Measurements from ENCODE around the gene MRTFB.

MRTFB gene

DNA sequence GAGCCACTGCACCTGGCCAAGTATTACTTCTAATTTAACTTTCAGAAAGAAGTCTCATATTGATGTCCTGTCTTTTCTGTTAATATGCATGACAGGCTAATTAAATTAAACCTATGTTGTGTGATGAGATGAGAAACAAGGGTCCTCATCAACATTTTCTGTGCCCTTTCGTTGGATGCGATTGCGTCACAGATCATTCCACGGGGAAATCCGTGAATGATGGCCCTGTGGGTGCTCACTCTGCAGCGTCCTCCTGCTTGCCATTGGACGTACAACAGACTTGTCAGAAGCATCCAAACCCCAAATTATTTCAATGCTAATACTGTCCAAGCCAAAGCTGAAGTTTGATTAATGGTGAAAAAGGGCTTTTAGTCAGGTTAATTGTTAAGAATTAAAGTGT is 197.0 kb downstream of the MRTFB start:
- Histone ChIP-seq H3K9ac (ENCODE audit: low read depth in 1 of 2, low read length in 2 of 2) (no peak overlapping the region), H3K27me3 (ENCODE audit: control insufficient read depth in 2 of 2, insufficient read depth in 2 of 2, low read length in 2 of 2) (no peaks in the 10 kb centered on the region), H3K4me3 (ENCODE audit: low read length in 2 of 2) (no peak overlapping the region), H3K9me3 (ENCODE audit: control insufficient read depth in 2 of 2, low read length in 2 of 2) (no peaks in the 10 kb centered on the region), H3K27ac (ENCODE audit: low read depth in 2 of 2, low read length in 2 of 2) (no peak overlapping the region), H3K36me3 (ENCODE audit: control insufficient read depth in 2 of 2, insufficient read depth in 2 of 2, low read length in 2 of 2) (peaks cover 32 to 33% of the 10 kb centered on the region in 2 donors), H3K4me1 (ENCODE audit: control insufficient read depth in 2 of 2, insufficient read depth in 2 of 2, low read length in 2 of 2) (no peaks in the 10 kb centered on the region)

GRCh38 chr16:14275934-14276333 is 204.8 kb downstream of the MRTFB start:
- Histone ChIP-seq H3K27ac (ENCODE audit: low read depth in 2 of 2, low read length in 2 of 2) (no peak overlapping the region), H3K4me3 (ENCODE audit: low read length in 2 of 2) (no peak overlapping the region), H3K9ac (ENCODE audit: low read depth in 1 of 2, low read length in 2 of 2) (no peak overlapping the region), H3K4me1 (ENCODE audit: control insufficient read depth in 2 of 2, insufficient read depth in 2 of 2, low read length in 2 of 2) (no peaks in the 10 kb centered on the region), H3K27me3 (ENCODE audit: control insufficient read depth in 2 of 2, insufficient read depth in 2 of 2, low read length in 2 of 2) (no peaks in the 10 kb centered on the region), H3K9me3 (ENCODE audit: control insufficient read depth in 2 of 2, low read length in 2 of 2) (no peaks in the 10 kb centered on the region), H3K36me3 (ENCODE audit: control insufficient read depth in 2 of 2, insufficient read depth in 2 of 2, low read length in 2 of 2) (no peaks in the 10 kb centered on the region)

GRCh38 chr16:14278749-14279148 is 207.6 kb downstream of the MRTFB start:
- H3K4me1 ChIP-seq (ENCODE audit: control insufficient read depth in 2 of 2, insufficient read depth in 2 of 2, low read length in 2 of 2) = no peaks in the 10 kb centered on the region
- no peaks in the 10 kb centered on the region for H3K27me3 ChIP-seq (ENCODE audit: control insufficient read depth in 2 of 2, insufficient read depth in 2 of 2, low read length in 2 of 2)
- H3K27ac ChIP-seq (ENCODE audit: low read depth in 2 of 2, low read length in 2 of 2) = no peak overlapping the region
- H3K4me3 ChIP-seq (ENCODE audit: low read length in 2 of 2) = no peak overlapping the region
- H3K9me3 ChIP-seq (ENCODE audit: control insufficient read depth in 2 of 2, low read length in 2 of 2) = no peaks in the 10 kb centered on the region
- H3K36me3 ChIP-seq (ENCODE audit: control insufficient read depth in 2 of 2, insufficient read depth in 2 of 2, low read length in 2 of 2) = no peaks in the 10 kb centered on the region
- no peak overlapping the region for H3K9ac ChIP-seq (ENCODE audit: low read depth in 1 of 2, low read length in 2 of 2)

DNA sequence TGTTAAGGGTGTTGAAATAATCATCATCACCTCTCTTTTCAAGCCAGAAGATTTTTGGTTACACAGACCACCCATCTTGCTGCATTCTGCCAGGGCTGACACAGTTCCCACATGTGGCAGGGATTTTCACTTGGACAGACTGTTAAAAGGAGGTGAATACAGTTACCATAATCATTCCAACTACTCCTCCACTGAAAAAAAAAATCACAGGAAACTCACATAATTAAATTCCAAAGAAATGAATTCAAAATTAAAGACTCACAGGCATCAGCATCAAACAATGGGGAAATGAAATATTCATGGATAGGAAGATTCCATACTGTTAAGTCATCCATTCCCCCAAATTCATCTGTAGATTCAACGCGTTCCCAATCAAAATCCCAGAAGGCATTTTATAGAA is 209.4 kb downstream of the MRTFB start:
- Histone ChIP-seq H3K4me3 (ENCODE audit: low read length in 2 of 2) (no peak overlapping the region), H3K27me3 (ENCODE audit: control insufficient read depth in 2 of 2, insufficient read depth in 2 of 2, low read length in 2 of 2) (no peaks in the 10 kb centered on the region), H3K4me1 (ENCODE audit: control insufficient read depth in 2 of 2, insufficient read depth in 2 of 2, low read length in 2 of 2) (peaks cover 5 to 7% of the 10 kb centered on the region in 2 donors), H3K9ac (ENCODE audit: low read depth in 1 of 2, low read length in 2 of 2) (no peak overlapping the region), H3K9me3 (ENCODE audit: control insufficient read depth in 2 of 2, low read length in 2 of 2) (no peaks in the 10 kb centered on the region), H3K27ac (ENCODE audit: low read depth in 2 of 2, low read length in 2 of 2) (no peak overlapping the region), H3K36me3 (ENCODE audit: control insufficient read depth in 2 of 2, insufficient read depth in 2 of 2, low read length in 2 of 2) (no peaks in the 10 kb centered on the region)

DNA sequence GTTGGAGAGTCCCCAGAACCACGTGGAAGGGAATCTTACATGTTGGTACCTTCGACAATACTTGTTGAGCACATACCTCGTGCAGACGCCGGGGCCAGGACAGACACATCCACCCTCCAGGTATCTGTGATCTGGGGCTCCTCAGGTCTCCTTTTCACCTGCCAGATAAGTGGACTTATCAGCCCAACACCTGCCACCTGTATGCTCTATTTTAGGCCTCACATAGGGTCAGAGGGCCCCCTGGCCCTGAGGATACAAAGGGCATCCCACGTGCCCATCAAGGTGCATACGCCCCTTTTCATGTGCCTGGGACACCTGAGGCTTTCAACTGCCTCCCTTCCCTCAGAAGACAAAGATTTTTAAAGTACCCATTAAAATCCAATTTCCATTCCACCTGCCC is 212.7 kb downstream of the MRTFB start:
- Histone ChIP-seq H3K9me3 (ENCODE audit: control insufficient read depth in 2 of 2, low read length in 2 of 2) (no peaks in the 10 kb centered on the region), H3K36me3 (ENCODE audit: control insufficient read depth in 2 of 2, insufficient read depth in 2 of 2, low read length in 2 of 2) (no peaks in the 10 kb centered on the region), H3K27me3 (ENCODE audit: control insufficient read depth in 2 of 2, insufficient read depth in 2 of 2, low read length in 2 of 2) (no peaks in the 10 kb centered on the region), H3K4me3 (ENCODE audit: low read length in 2 of 2) (no peak overlapping the region), H3K9ac (ENCODE audit: low read depth in 1 of 2, low read length in 2 of 2) (no peak overlapping the region), H3K4me1 (ENCODE audit: control insufficient read depth in 2 of 2, insufficient read depth in 2 of 2, low read length in 2 of 2) (peaks cover 10 to 13% of the 10 kb centered on the region in 2 donors), H3K27ac (ENCODE audit: low read depth in 2 of 2, low read length in 2 of 2) (no peak overlapping the region)

DNA sequence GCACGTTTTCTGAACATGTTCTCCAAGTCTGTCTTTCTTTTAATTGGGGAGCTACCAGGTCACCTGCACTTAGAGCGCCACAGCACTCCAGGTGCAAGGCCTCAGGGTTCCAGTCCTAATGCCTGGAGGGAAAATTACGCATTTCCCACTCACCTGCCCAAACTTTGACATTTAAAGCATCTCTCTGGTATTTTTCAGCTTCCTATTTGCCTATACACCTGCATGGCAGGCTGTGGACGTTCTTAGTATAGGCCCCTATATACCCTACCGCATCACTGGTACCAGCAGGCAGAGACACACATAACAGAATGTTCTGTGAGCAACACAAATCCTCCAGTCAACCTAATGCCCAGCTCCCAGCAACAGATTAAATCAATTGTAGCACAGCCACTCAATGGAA is 213.3 kb downstream of the MRTFB start:
- no peaks in the 10 kb centered on the region for H3K36me3 ChIP-seq (ENCODE audit: control insufficient read depth in 2 of 2, insufficient read depth in 2 of 2, low read length in 2 of 2)
- H3K9me3 ChIP-seq (ENCODE audit: control insufficient read depth in 2 of 2, low read length in 2 of 2) = no peaks in the 10 kb centered on the region
- peak overlapping the region in 1 of 2 donors; percentile 77 for H3K4me3 ChIP-seq (ENCODE audit: low read length in 2 of 2)
- no peak overlapping the region for H3K9ac ChIP-seq (ENCODE audit: low read depth in 1 of 2, low read length in 2 of 2)
- H3K27ac ChIP-seq (ENCODE audit: low read depth in 2 of 2, low read length in 2 of 2) = no peak overlapping the region
- H3K27me3 ChIP-seq (ENCODE audit: control insufficient read depth in 2 of 2, insufficient read depth in 2 of 2, low read length in 2 of 2) = no peaks in the 10 kb centered on the region
- peaks cover 10 to 13% of the 10 kb centered on the region in 2 donors for H3K4me1 ChIP-seq (ENCODE audit: control insufficient read depth in 2 of 2, insufficient read depth in 2 of 2, low read length in 2 of 2)

GRCh38 chr16:14284930-14285512 is 213.9 kb downstream of the MRTFB start:
- no peaks in the 10 kb centered on the region for H3K27me3 ChIP-seq (ENCODE audit: control insufficient read depth in 2 of 2, insufficient read depth in 2 of 2, low read length in 2 of 2)
- H3K4me1 ChIP-seq (ENCODE audit: control insufficient read depth in 2 of 2, insufficient read depth in 2 of 2, low read length in 2 of 2) = peaks cover 10 to 13% of the 10 kb centered on the region in 2 donors
- peak overlapping the region; percentile 60 to 75 for H3K9ac ChIP-seq (ENCODE audit: low read depth in 1 of 2, low read length in 2 of 2)
- peak overlapping the region; percentile 71 to 78 for H3K27ac ChIP-seq (ENCODE audit: low read depth in 2 of 2, low read length in 2 of 2)
- H3K4me3 ChIP-seq (ENCODE audit: low read length in 2 of 2) = peak overlapping the region; percentile 77 to 85
- H3K36me3 ChIP-seq (ENCODE audit: control insufficient read depth in 2 of 2, insufficient read depth in 2 of 2, low read length in 2 of 2) = no peaks in the 10 kb centered on the region
- H3K9me3 ChIP-seq (ENCODE audit: control insufficient read depth in 2 of 2, low read length in 2 of 2) = peaks cover 4 to 6% of the 10 kb centered on the region in 2 donors

- Histone ChIP-seq H3K4me3 (ENCODE audit: low read length in 2 of 2) (peak overlapping the region; percentile 77 to 85), H3K9ac (ENCODE audit: low read depth in 1 of 2, low read length in 2 of 2) (peak overlapping the region; percentile 60 to 75), H3K27ac (ENCODE audit: low read depth in 2 of 2, low read length in 2 of 2) (peak overlapping the region; percentile 71 to 78), H3K36me3 (ENCODE audit: control insufficient read depth in 2 of 2, insufficient read depth in 2 of 2, low read length in 2 of 2) (no peaks in the 10 kb centered on the region), H3K27me3 (ENCODE audit: control insufficient read depth in 2 of 2, insufficient read depth in 2 of 2, low read length in 2 of 2) (no peaks in the 10 kb centered on the region), H3K9me3 (ENCODE audit: control insufficient read depth in 2 of 2, low read length in 2 of 2) (peaks cover 4 to 6% of the 10 kb centered on the region in 2 donors), H3K4me1 (ENCODE audit: control insufficient read depth in 2 of 2, insufficient read depth in 2 of 2, low read length in 2 of 2) (peaks cover 10 to 13% of the 10 kb centered on the region in 2 donors)
Measured at GRCh38 chr16:14285513-14286367, 214.6 kb downstream of the MRTFB start.

- H3K27me3 ChIP-seq (ENCODE audit: control insufficient read depth in 2 of 2, insufficient read depth in 2 of 2, low read length in 2 of 2) = no peaks in the 10 kb centered on the region
- peaks cover 10 to 13% of the 10 kb centered on the region in 2 donors for H3K4me1 ChIP-seq (ENCODE audit: control insufficient read depth in 2 of 2, insufficient read depth in 2 of 2, low read length in 2 of 2)
- no peak overlapping the region for H3K9ac ChIP-seq (ENCODE audit: low read depth in 1 of 2, low read length in 2 of 2)
- H3K9me3 ChIP-seq (ENCODE audit: control insufficient read depth in 2 of 2, low read length in 2 of 2) = peaks cover 4 to 6% of the 10 kb centered on the region in 2 donors
- H3K27ac ChIP-seq (ENCODE audit: low read depth in 2 of 2, low read length in 2 of 2) = no peak overlapping the region
- peak overlapping the region; percentile 77 to 85 for H3K4me3 ChIP-seq (ENCODE audit: low read length in 2 of 2)
- H3K36me3 ChIP-seq (ENCODE audit: control insufficient read depth in 2 of 2, insufficient read depth in 2 of 2, low read length in 2 of 2) = no peaks in the 10 kb centered on the region
Measured at GRCh38 chr16:14286368-14287230, 215.5 kb downstream of the MRTFB start.

All from mucosa of rectum (tissue), 2 donors.